LNCaP clone FGC (cell line): ENCODE measurements around the gene CDC123.
"Not testable (repeated sequence)": the region's sequence is repeated elsewhere in the genome, so short reads cannot be mapped to it uniquely, and the experiment has no call there.

Experiments
- DNase-seq: peaks from one replicate; pipeline ENCODE4 v3.0.0-alpha.2; 2011; ENCODE audit warnings: low read depth
- H3K4me3 ChIP-seq: 2 replicates; pipeline ENCODE4 v1.5.1; 2011; ENCODE audit warnings: mild to moderate bottlenecking, low read depth, low read length, control low read depth
- CTCF ChIP-seq: IDR thresholded peaks from 2 replicates; pipeline ENCODE4 v1.5.1; 2012; ENCODE audit warnings: mild to moderate bottlenecking; ENCODE audit not compliant: control insufficient read depth, insufficient read depth; ENCODE audit errors: extremely low read depth

Gene CDC123

GRCh38 chr10:12214093-12214492 lies 18.1 kb downstream of the CDC123 start:
- no peak overlapping the region for H3K4me3 ChIP-seq
- no peak for TF ChIP-seq CTCF
- DNase-seq, result no peak

DNA sequence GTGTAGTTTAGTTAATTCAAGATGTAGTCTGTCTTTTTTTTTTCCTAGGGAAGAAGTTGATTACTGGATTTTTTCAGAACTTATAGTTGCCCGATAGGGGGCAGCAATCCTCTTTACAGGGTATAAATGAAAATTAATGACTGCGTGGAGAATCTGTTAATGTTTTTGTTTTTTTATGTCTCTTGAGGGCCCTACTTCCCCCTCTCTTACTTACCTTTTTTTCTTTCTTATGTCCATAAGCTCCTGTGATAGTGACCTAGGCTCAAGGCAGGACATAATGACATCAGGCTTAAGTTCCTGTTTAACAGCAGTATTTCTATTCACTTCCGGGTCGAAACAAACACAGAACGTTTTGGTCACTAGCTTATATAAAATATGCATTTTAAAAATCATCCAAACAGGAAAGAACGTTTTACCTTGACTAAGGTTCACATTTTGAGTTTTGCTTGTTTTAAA lies 18.8 kb downstream of the CDC123 start:
- TF ChIP-seq CTCF, result peak; percentile 57
- H3K4me3 ChIP-seq, result no peak overlapping the region
- DNase-seq, result no peak

DNA sequence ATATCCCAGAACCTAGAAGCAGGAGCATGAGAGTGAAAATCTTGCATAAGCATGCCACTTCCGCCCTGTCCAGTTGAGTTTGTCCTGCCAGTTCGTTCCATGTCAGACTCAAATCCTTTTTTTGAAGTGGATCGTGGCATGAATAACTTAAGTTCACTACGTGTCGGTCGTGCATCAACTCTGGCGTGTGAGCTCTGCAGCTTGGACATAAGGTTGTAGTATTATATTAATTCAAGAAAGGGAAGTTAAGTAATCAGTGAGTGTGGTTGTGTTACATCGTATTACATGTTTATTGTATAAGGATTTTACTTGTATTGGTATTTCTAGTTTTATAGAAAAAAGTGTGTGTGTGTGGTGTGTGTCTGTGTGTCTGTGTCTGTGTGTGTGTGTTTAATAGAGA lies 23.0 kb downstream of the CDC123 start:
- DNase-seq, result no peak

DNA sequence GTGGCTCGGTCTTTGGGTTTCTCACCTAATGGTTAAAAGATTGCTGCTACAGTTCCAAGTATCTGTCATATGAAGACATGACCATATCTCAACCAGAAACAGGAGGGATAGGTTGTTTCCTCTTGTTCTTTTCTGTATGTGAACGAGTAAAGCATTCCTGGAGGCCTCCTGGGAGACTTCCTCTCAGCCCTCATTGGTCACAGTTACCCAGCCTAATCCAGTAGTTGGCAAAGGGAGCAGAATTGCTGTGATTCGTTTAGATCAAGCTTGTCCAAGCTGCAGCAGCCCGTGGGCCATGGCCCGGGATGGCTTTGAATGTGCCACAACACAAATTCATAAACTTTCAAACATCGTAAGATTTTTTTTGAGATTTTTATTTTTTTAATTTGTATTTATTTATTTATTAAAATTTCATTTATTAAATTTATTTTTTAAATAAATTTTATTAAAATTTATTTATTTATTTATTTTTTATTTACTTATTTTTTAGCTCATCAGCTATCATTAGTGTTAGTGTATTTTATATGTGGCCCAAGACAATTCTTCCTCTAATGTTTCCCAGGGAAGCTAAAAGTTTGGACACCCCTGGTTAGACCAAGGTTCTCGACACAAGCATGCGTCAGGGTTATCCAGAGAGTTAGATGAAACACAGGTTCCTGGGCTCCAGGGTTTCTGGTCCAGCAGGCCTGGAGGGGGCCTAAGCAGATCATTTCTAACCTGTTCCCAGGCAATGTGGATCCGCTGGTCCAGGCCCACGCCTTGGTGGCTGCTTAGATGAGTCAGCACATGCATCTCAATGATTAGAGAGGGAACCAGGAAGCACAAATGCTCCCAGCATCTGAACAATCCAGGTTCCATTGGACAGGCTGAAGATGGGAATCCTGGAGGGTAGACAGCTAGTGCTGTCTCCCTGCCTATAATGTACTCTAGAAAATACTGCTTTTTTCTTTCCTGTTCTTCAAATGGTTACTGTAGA lies 25.6 kb downstream of the CDC123 start:
- H3K4me3 ChIP-seq, result no peak overlapping the region
- no peak for TF ChIP-seq CTCF
- no peak for DNase-seq

More for the DNA sequence above, 23.0 kb downstream of the CDC123 start:
- no peak overlapping the region for H3K4me3 ChIP-seq
- TF ChIP-seq CTCF, result no peak

- no peak for DNase-seq
- TF ChIP-seq CTCF, result no peak
- no peak overlapping the region for H3K4me3 ChIP-seq
These were observed 29.5 kb downstream of the CDC123 start for GRCh38 chr10:12225444-12225843.

DNA sequence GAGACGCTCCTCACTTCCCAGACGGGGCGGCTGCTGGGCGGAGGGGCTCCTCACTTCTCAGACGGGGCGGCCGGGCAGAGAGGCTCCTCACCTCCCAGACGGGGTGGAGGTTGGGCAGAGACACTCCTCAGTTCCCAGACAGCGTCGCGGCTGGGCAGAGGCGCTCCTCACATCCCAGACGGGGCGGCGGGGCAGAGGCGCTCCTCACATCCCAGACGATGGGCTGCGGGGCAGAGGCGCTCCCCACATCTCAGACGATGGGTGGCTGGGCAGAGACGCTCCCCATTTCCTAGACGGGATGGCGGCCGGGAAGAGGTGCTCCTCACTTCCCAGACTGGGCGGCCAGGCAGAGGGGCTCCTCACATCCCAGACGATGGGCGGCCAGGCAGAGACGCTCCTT lies 30.4 kb downstream of the CDC123 start:
- DNase-seq, H3K4me3 ChIP-seq: not testable (repeated sequence)

DNA sequence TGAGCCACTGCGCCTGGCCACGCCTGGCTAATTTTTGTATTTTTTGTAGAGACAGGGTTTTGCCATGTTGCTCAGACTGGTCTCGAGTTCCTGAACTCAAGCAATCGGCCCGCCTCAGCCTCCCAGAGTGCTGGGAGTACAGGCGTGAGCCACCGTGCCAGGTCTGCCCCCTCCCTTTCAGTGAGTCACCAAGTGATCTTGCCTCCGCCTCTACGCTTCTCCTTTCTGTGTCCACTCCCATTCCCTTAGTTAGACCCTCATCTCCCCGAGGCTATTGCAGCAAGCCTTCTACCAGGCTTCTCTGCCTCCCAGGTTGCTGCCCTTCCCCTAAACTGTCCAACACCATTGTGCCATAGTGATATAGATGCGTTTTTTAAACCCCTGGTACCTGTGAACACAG lies 32.9 kb downstream of the CDC123 start:
- no peak for TF ChIP-seq CTCF
- H3K4me3 ChIP-seq, result no peak overlapping the region
- no peak for DNase-seq

DNA sequence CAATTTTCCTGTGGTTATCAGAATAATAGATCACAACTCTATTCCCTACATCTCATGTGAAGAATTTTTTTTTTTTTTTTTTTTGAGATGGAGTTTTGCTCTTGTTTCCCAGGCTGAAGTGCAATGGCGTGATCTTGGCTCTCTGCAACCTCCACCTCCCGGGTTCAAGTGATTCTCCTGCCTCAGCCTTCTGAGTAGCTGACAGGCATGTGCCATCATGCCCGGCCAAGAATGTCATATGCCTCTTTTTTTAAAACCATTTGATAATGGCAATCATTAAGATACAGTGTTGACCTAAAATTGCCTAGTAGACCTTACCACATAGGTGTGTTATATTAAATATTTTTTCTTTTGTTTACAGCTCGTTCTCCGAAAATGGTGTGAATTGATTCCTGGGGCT lies 38.7 kb downstream of the CDC123 start:
- DNase-seq, H3K4me3 ChIP-seq: not testable (repeated sequence)
